Measurements from ENCODE around the gene ULBP2.
"Not testable (repeated sequence)": the region's sequence is repeated elsewhere in the genome, so short reads cannot be mapped to it uniquely, and the experiment has no call there.

Gene ULBP2

DNA sequence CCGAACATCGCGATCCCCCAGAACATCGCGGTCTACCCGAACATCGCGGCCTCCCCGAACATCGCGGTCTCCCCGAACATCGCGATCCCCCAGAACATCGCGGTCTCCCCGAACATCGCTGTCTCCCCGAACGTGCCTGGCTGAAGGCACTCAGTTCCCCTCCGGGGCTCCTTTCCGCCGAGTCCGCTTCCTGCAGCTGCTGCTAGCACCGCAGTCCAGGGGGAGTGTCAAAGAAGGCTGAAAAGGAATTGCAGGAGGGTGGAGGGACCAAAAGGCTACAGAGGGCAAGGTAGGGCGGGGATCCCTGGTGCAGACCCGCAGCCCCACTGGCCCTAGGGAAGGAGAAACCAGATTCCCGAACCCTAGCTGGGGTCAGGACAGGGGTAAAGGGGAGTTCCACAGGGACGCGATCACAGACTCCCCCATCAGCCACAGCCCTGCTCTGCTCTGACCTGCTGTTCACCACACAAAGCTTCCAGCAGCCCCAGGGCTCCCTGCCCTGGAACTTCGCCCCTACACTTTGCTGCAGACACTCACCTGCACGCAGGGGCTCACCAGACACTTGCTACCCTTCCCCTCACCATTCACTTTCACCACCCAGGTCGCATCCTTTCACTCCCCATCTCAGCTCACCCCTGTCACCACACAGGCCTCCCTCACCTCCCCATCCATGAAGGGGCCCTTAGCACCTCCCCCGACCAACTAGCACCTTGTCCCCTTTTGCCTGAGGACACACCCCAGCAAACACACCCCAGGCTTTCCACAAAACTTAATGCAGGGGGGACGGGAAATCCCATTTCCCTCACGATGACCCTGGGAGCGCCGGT lies 23.6 kb downstream of the ULBP2 start:
- Histone ChIP-seq H3K36me3 (ENCODE audit: insufficient read depth, low read depth, low read length) (no peaks in the 10 kb centered on the region), H3K4me1 (ENCODE audit: insufficient read depth, low read length) (0 out of 2 replicates have a peak, but pooled peaks cover 3% of the 10 kb centered on the region), H3K27me3 (ENCODE audit: insufficient read depth, low read length) (peaks cover 100% of the 10 kb centered on the region), H3K9me3 (ENCODE audit: insufficient read depth, low read depth, low read length) (no peaks in the 10 kb centered on the region; the same call in 1 of the 2 replicates), H3K4me3 (ENCODE audit: low read length) (peak overlapping the region; percentile 83), H3K27ac (ENCODE audit: low read length) (no peak overlapping the region), H3K9ac (ENCODE audit: low read depth, low read length) (no peak overlapping the region)

DNA sequence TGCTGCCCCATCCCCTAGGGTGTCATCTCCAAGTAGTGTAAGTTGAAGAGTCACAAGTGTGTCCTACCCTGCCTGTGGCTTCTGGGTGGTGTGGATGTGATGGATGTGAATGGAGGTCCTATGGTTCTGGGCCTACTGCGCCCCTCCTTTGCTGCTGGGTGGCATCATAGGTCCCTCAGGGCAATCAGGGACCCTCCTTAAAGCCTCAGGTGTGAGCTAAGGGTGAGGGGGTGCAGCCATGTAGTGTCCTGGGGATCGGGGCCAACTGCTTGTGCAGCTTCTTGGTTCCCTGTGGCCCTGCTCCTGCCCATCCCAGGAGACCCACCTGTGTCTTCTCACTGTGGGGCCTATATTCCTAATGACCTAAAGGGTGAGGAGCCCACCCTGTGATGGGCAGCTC lies 24.5 kb downstream of the ULBP2 start:
- not testable (repeated sequence) for H3K36me3 ChIP-seq (ENCODE audit: insufficient read depth, low read depth, low read length); H3K9ac ChIP-seq (ENCODE audit: low read depth, low read length); H3K27ac ChIP-seq (ENCODE audit: low read length); H3K4me1 ChIP-seq (ENCODE audit: insufficient read depth, low read length); H3K9me3 ChIP-seq (ENCODE audit: insufficient read depth, low read depth, low read length); H3K4me3 ChIP-seq (ENCODE audit: low read length)
- H3K27me3 ChIP-seq (ENCODE audit: insufficient read depth, low read length), result peaks cover 100% of the 10 kb centered on the region

DNA sequence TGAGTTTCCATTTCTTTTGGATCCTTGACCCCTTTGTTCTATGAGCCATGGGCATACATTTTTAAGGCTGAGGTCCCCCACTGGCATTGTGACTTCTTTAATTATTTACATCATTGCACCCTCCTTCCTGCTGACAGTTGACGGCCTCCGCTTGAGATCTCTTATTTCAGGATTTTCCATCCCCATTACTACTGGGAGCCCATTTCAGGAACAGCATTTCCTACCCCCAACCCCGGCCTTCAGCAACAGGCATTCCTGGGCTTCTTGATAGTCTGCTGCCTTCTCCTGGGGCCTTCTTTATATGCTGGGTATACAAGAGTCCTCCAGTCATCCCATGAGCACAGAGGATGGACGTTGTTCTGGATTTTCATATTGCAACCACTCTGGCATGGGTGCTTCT lies 25.8 kb downstream of the ULBP2 start:
- Histone ChIP-seq H3K27ac (ENCODE audit: low read length) (no peak overlapping the region), H3K4me1 (ENCODE audit: insufficient read depth, low read length) (0 out of 2 replicates have a peak, but pooled peaks cover 3% of the 10 kb centered on the region), H3K27me3 (ENCODE audit: insufficient read depth, low read length) (peaks cover 98% of the 10 kb centered on the region), H3K36me3 (ENCODE audit: insufficient read depth, low read depth, low read length) (no peaks in the 10 kb centered on the region), H3K4me3 (ENCODE audit: low read length) (no peak overlapping the region), H3K9ac (ENCODE audit: low read depth, low read length) (no peak overlapping the region), H3K9me3 (ENCODE audit: insufficient read depth, low read depth, low read length) (no peaks in the 10 kb centered on the region; the same call in 1 of the 2 replicates)

DNA sequence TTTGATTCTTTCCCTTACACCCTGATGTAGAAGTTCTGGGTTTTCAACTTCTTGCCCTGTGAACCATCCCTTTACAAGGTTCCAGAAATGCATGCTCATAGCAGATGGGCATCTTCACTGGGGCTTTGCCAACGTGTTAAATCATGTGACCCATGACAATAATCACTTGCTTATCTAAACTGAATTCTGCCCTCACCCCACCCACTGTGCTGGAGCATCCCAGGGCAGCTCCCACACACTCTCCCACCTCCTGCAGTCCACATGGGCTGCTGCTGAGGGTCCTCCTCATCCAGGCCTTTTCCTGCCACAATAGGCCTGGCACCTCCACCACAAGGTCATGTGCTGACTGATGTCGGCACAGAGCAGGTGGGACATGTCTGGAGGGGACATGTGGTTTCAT lies 26.2 kb downstream of the ULBP2 start:
- H3K9me3 ChIP-seq (ENCODE audit: insufficient read depth, low read depth, low read length); H3K9ac ChIP-seq (ENCODE audit: low read depth, low read length); H3K36me3 ChIP-seq (ENCODE audit: insufficient read depth, low read depth, low read length); H3K27ac ChIP-seq (ENCODE audit: low read length); H3K4me3 ChIP-seq (ENCODE audit: low read length); H3K4me1 ChIP-seq (ENCODE audit: insufficient read depth, low read length): not testable (repeated sequence)
- H3K27me3 ChIP-seq (ENCODE audit: insufficient read depth, low read length), result peaks cover 98% of the 10 kb centered on the region

DNA sequence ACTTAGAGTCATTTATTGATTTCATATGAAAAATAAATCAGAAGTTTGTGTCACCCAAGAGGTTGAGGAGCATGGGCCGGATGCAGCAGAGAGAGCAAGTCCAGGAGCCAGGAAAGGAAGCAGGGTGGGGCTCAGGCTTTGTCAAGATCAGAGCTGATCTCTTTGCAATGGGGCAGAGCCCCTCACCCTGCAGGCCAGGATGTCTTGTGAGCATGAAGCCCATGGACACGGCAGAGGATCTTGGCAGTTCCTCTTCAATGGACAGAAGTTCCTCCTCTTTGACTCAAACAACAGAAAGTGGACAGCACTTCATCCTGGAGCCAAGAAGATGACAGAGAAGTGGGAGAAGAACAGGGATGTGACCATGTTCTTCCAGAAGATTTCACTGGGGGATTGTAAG lies 27.1 kb downstream of the ULBP2 start:
- H3K4me3 ChIP-seq (ENCODE audit: low read length); H3K9me3 ChIP-seq (ENCODE audit: insufficient read depth, low read depth, low read length); H3K9ac ChIP-seq (ENCODE audit: low read depth, low read length); H3K36me3 ChIP-seq (ENCODE audit: insufficient read depth, low read depth, low read length); H3K27ac ChIP-seq (ENCODE audit: low read length); H3K4me1 ChIP-seq (ENCODE audit: insufficient read depth, low read length): not testable (repeated sequence)
- peaks cover 98% of the 10 kb centered on the region for H3K27me3 ChIP-seq (ENCODE audit: insufficient read depth, low read length)

DNA sequence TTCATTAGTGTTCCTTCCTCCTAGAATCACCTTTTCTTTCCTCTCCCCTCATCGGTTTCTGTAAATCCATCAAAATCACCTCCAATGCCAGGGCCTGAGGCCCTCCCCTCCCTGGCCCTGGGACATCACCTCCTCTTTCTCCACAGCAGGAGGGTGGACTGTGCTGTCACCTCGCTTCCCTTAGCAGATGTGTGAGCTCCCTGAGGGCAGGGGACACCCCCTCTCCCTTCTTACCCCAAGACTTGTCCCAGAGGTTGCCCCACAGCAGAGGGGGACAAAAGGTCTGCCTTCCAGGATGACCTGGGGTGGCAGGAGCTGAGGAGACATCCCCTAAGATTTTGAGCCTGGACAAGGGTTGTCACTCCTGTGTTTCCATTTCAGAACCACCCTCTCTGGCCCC lies 27.8 kb downstream of the ULBP2 start:
- Histone ChIP-seq H3K9ac (ENCODE audit: low read depth, low read length) (no peak overlapping the region), H3K27me3 (ENCODE audit: insufficient read depth, low read length) (peaks cover 98% of the 10 kb centered on the region), H3K9me3 (ENCODE audit: insufficient read depth, low read depth, low read length) (no peaks in the 10 kb centered on the region; the same call in 1 of the 2 replicates), H3K36me3 (ENCODE audit: insufficient read depth, low read depth, low read length) (no peaks in the 10 kb centered on the region), H3K27ac (ENCODE audit: low read length) (no peak overlapping the region), H3K4me1 (ENCODE audit: insufficient read depth, low read length) (no peaks in the 10 kb centered on the region), H3K4me3 (ENCODE audit: low read length) (no peak overlapping the region)

DNA sequence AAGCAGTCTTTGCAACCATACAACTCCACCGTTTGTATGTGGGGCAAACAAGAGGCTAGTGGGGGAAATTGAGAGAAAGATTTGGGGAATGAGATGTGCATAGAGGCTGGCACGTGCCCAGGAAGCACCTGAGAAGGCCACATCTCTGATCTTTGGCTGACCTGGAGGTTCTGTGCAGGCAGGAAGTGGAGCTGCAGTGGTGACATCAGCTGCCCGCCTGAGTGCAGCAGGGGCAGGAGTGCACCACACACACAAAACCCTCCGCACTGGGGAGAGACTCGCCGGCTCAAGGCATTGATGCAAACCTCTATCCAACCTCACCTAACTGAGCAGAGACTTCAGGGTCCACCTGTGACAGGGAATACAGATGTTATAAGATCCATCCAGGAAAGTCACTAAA lies 32.6 kb downstream of the ULBP2 start:
- H3K9ac ChIP-seq (ENCODE audit: low read depth, low read length); H3K27ac ChIP-seq (ENCODE audit: low read length); H3K9me3 ChIP-seq (ENCODE audit: insufficient read depth, low read depth, low read length); H3K4me1 ChIP-seq (ENCODE audit: insufficient read depth, low read length); H3K4me3 ChIP-seq (ENCODE audit: low read length); H3K36me3 ChIP-seq (ENCODE audit: insufficient read depth, low read depth, low read length): not testable (repeated sequence)
- peaks cover 98% of the 10 kb centered on the region for H3K27me3 ChIP-seq (ENCODE audit: insufficient read depth, low read length)

DNA sequence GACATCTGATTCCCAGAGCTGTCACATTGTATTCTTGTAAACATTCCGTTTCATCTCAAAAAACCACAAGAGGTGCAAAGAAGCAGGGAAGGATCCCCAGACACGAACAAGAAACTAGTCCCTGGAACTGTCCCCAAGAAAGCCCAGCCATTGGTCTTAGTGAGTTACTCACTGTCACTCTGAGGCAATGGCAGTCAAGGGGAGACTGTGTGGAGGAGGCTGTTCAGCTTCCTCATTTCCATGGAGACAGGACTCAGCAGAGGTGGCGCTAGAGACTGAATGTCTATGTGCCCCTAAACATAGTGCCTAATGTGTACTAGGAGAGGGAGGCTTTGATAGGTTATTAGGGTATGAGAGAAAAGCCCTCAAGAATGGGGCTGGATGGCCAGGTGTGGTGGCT lies 33.0 kb downstream of the ULBP2 start:
- Histone ChIP-seq H3K27ac (ENCODE audit: low read length) (no peak overlapping the region), H3K36me3 (ENCODE audit: insufficient read depth, low read depth, low read length) (no peaks in the 10 kb centered on the region), H3K4me1 (ENCODE audit: insufficient read depth, low read length) (no peaks in the 10 kb centered on the region), H3K27me3 (ENCODE audit: insufficient read depth, low read length) (peaks cover 98% of the 10 kb centered on the region), H3K4me3 (ENCODE audit: low read length) (no peak overlapping the region), H3K9ac (ENCODE audit: low read depth, low read length) (no peak overlapping the region), H3K9me3 (ENCODE audit: insufficient read depth, low read depth, low read length) (no peaks in the 10 kb centered on the region)

DNA sequence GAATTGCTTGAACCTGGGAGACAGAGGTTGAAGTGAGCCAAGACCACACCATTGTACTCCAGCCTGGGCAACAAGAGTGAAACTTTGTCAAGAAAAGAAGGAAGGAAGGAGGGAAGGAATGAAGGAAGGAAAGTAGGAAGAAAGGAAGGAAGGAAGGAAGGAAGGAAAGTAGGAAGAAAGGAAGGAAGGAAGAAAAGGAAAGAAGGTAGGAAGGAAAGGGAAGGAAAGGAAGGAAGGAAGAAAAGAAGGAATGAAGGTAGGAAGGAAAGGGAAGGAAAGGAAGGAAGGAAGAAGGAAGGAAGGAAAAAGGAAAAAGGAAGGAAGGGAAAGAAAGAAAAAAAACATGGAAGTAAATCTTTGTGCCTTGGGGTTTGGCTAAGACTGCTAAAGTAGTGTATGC lies 33.6 kb downstream of the ULBP2 start:
- Histone ChIP-seq H3K9ac (ENCODE audit: low read depth, low read length) (no peak overlapping the region), H3K36me3 (ENCODE audit: insufficient read depth, low read depth, low read length) (no peaks in the 10 kb centered on the region), H3K9me3 (ENCODE audit: insufficient read depth, low read depth, low read length) (no peaks in the 10 kb centered on the region), H3K27me3 (ENCODE audit: insufficient read depth, low read length) (peaks cover 98% of the 10 kb centered on the region), H3K4me1 (ENCODE audit: insufficient read depth, low read length) (no peaks in the 10 kb centered on the region), H3K27ac (ENCODE audit: low read length) (no peak overlapping the region), H3K4me3 (ENCODE audit: low read length) (no peak overlapping the region)

DNA sequence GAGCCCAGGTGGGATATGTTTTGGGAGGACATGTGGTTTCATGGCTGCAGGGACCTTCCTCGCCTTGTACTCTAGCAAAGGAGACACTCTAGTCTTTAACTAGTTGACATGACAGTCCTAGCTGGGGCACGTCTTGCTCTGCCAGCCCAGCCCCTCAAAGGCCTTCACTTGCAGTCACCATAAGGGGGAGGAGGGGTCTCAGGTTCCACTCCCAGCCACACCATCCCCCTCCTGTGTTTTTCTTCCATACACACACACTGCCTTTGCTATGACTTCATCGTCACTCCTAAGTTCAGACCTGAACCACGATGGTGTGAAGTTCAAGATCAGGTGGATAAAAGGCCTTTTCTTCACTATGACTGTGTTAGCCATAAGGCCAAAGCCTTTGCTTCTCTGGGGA lies 35.4 kb downstream of the ULBP2 start:
- H3K27me3 ChIP-seq (ENCODE audit: insufficient read depth, low read length), result peaks cover 100% of the 10 kb centered on the region

DNA sequence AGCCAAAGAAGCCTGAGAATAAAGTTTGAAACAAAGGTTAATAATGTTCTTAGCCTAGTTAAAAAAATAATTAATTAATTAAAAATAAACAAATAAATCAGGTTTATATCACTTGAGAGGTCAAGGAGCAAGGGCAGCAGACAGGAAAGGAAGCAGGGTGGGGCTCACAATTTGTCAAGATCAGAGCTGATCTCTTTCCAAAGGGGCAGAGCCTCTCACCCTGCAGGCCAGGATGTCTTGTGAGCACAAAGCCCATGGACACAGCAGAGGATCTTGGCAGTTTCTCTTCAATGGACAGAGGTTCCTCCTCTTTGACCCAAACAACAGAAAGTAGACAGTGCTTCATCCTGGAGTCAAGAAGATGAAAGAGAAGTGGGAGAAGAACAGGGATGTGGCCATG lies 36.8 kb downstream of the ULBP2 start:
- no peak overlapping the region for H3K27ac ChIP-seq (ENCODE audit: low read length)
- H3K9ac ChIP-seq (ENCODE audit: low read depth, low read length), result no peak overlapping the region
- no peaks in the 10 kb centered on the region for H3K4me1 ChIP-seq (ENCODE audit: insufficient read depth, low read length)
- no peaks in the 10 kb centered on the region for H3K36me3 ChIP-seq (ENCODE audit: insufficient read depth, low read depth, low read length)
- H3K27me3 ChIP-seq (ENCODE audit: insufficient read depth, low read length), result peaks cover 100% of the 10 kb centered on the region
- H3K9me3 ChIP-seq (ENCODE audit: insufficient read depth, low read depth, low read length), result no peaks in the 10 kb centered on the region
- H3K4me3 ChIP-seq (ENCODE audit: low read length), result no peak overlapping the region

More for the DNA sequence above, 35.4 kb downstream of the ULBP2 start:
- Histone ChIP-seq H3K4me3 (ENCODE audit: low read length) (no peak overlapping the region), H3K4me1 (ENCODE audit: insufficient read depth, low read length) (no peaks in the 10 kb centered on the region), H3K9me3 (ENCODE audit: insufficient read depth, low read depth, low read length) (no peaks in the 10 kb centered on the region), H3K36me3 (ENCODE audit: insufficient read depth, low read depth, low read length) (no peaks in the 10 kb centered on the region), H3K27ac (ENCODE audit: low read length) (no peak overlapping the region), H3K9ac (ENCODE audit: low read depth, low read length) (no peak overlapping the region)

DNA sequence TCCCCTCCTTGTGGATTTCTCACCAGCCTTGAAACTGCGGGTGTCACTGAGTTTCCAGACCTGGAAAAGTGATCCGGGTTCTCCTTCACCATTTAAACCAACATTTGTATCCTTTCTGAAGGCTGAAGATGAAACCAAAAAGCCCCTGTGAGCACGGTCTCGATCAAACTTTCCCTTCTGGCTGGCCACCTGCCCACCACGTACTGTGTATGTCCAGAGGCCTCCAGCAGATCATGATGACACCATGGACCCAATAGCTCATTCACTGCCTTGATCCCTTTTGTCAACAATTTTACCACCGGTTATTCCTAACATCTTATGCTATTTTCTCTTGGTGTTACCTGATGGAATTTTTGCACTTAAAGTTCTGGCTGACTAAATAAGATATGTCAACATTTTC lies 37.5 kb downstream of the ULBP2 start:
- H3K4me3 ChIP-seq (ENCODE audit: low read length), result no peak overlapping the region
- H3K27me3 ChIP-seq (ENCODE audit: insufficient read depth, low read length), result peaks cover 100% of the 10 kb centered on the region
- H3K9me3 ChIP-seq (ENCODE audit: insufficient read depth, low read depth, low read length), result no peaks in the 10 kb centered on the region
- H3K9ac ChIP-seq (ENCODE audit: low read depth, low read length), result no peak overlapping the region
- no peaks in the 10 kb centered on the region for H3K36me3 ChIP-seq (ENCODE audit: insufficient read depth, low read depth, low read length)
- no peak overlapping the region for H3K27ac ChIP-seq (ENCODE audit: low read length)
- H3K4me1 ChIP-seq (ENCODE audit: insufficient read depth, low read length), result no peaks in the 10 kb centered on the region

Data from iPS-20b (cell line).